GM06990 (cell line): ENCODE results near the gene RIT2.

ENCODE experiments used
- DNase-seq: peaks from one replicate; pipeline ENCODE4 v3.0.0-alpha.2; 2011; ENCODE audit not compliant: insufficient read length; ENCODE audit errors: extremely low read depth
- H3K27me3 ChIP-seq: replicated peaks from 2 replicates; pipeline ENCODE4 v1.6.0; 2011; ENCODE audit warnings: low read length; ENCODE audit not compliant: control insufficient read depth, insufficient read depth
- H3K36me3 ChIP-seq: 2 replicates; pipeline ENCODE4 v1.5.1; 2011; ENCODE audit warnings: low read length; ENCODE audit not compliant: control insufficient read depth, insufficient read depth
- H3K4me3 ChIP-seq: replicated peaks from 2 replicates; pipeline ENCODE4 v1.5.1; 2011; ENCODE audit warnings: low read depth, mild to moderate bottlenecking, control low read depth, low read length
- CTCF ChIP-seq: IDR thresholded peaks from 2 replicates; pipeline ENCODE4 v1.5.1; 2011; ENCODE audit warnings: low read length, control low read depth, mild to moderate bottlenecking, inconsistent platforms; ENCODE audit not compliant: insufficient read depth, poor library complexity, severe bottlenecking

The RIT2 gene

GRCh38 chr18:42861271-42861670 lies 254.2 kb downstream of the RIT2 start:
- TF ChIP-seq CTCF: no peak
- H3K27me3 ChIP-seq: no peaks in the 10 kb centered on the region
- no peaks in the 10 kb centered on the region for H3K36me3 ChIP-seq
- no peak for DNase-seq
- H3K4me3 ChIP-seq: no peak overlapping the region

GRCh38 chr18:42860548-42860947 lies 254.9 kb downstream of the RIT2 start:
- no peak for TF ChIP-seq CTCF
- no peak for DNase-seq
- Histone ChIP-seq H3K4me3 (no peak overlapping the region), H3K36me3 (no peaks in the 10 kb centered on the region), H3K27me3 (no peaks in the 10 kb centered on the region)

- no peak for TF ChIP-seq CTCF
- H3K27me3 ChIP-seq: no peaks in the 10 kb centered on the region
- H3K4me3 ChIP-seq: no peak overlapping the region
- DNase-seq: no peak
- no peaks in the 10 kb centered on the region for H3K36me3 ChIP-seq
Measured at GRCh38 chr18:42860011-42860410, 255.5 kb downstream of the RIT2 start.

- TF ChIP-seq CTCF: no peak
- Histone ChIP-seq H3K36me3 (no peaks in the 10 kb centered on the region), H3K27me3 (no peaks in the 10 kb centered on the region), H3K4me3 (no peak overlapping the region)
- no peak for DNase-seq
Measured at GRCh38 chr18:42854558-42854957, 260.9 kb downstream of the RIT2 start.

- no peak for DNase-seq
- TF ChIP-seq CTCF: no peak
- no peak overlapping the region for H3K4me3 ChIP-seq
- H3K36me3 ChIP-seq: no peaks in the 10 kb centered on the region
- no peaks in the 10 kb centered on the region for H3K27me3 ChIP-seq
Measured at GRCh38 chr18:42850174-42851083, 265.1 kb downstream of the RIT2 start.
